Fibroblast of lung (primary cell): ENCODE measurements around the gene PBX4.

Experiments used
- EZH2 ChIP-seq: IDR thresholded peaks from 2 replicates; pipeline ENCODE4 v1.5.1; 2012; ENCODE audit warnings: low read length, control low read depth, mild to moderate bottlenecking; ENCODE audit errors: missing control alignments
- TF ChIP-seq, protein P1 (sequence below), 2 donors: IDR thresholded peaks in 1 of 2; conservative IDR thresholded peaks in 1 of 2; 1 replicate in 1 of 2; 2 replicates in 1 of 2; pipeline ENCODE4 v1.5.1; 2011 to 2012; ENCODE audit warnings: low read length in 2 of 2, control low read depth in 1 of 2, inconsistent platforms in 1 of 2, low read depth in 1 of 2, mild to moderate bottlenecking in 1 of 2

DNA sequence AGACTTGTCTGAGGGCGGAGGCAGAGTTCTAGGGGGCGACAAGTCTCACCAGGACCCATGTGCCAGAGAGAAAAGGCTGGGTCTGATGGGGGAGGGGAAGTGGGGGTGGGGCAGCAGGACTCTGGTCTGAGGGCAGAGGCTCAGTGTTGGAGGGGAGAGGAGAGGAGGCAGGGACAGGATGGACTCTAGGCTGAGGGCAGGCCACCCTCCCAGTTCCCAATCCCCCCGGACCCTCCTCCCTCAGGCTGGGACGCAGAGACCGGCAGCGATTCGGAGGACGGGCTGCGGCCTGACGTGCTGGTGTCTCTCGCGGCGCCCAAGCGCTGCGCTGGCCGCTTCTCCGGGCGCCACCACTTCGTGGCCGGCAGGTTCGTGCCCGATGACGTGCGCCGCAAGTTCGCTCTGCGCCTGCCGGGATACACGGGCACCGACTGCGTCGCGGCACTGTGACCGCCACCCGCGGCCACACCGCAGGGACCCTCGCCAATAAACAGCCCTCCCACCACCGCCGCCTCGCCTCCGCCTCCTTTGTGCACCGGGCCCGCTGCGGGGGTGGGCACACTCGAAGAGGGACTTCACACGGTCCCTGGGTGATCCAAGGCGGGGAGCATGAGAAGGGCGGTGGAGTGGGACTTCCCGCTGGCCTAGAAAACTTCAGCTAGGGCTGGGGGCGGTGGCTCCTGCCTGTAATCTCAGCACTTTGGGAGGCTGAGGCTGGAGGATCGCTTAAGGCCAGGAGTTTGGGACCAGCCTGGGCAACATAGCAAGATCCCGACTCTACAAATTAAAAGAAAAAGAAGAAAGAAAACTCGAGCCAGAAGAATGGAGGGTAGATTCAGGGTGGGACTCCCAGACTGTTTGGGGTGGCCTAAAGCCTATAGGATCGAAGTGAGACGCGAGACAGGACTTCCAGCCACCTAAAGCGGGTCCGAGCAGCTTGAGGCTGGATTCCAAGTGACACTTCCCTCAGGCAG is 81.1 kb downstream of the PBX4 start:
- TF ChIP-seq, protein P1, sequence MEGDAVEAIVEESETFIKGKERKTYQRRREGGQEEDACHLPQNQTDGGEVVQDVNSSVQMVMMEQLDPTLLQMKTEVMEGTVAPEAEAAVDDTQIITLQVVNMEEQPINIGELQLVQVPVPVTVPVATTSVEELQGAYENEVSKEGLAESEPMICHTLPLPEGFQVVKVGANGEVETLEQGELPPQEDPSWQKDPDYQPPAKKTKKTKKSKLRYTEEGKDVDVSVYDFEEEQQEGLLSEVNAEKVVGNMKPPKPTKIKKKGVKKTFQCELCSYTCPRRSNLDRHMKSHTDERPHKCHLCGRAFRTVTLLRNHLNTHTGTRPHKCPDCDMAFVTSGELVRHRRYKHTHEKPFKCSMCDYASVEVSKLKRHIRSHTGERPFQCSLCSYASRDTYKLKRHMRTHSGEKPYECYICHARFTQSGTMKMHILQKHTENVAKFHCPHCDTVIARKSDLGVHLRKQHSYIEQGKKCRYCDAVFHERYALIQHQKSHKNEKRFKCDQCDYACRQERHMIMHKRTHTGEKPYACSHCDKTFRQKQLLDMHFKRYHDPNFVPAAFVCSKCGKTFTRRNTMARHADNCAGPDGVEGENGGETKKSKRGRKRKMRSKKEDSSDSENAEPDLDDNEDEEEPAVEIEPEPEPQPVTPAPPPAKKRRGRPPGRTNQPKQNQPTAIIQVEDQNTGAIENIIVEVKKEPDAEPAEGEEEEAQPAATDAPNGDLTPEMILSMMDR (conservative IDR thresholded peaks at IDR 0.05 in 1 of 2, IDR thresholded peaks at IDR 0.05 in 1 of 2; ENCODE audit: low read depth in 1 of 2, low read length in 2 of 2): no peak
- TF ChIP-seq EZH2: no peak
